ENCODE results near the gene IGFL2. TPM values are rescaled to one million over a fixed set of nuclear protein-coding genes. Genes with fewer than 3 reads are reported as not detected.
A peak's percentile ranks its signal among the peaks of the same experiment; 100 is the strongest.
"Not testable (repeated sequence)": the region's sequence is repeated elsewhere in the genome, so short reads cannot be mapped to it uniquely, and the experiment has no call there.

Gene IGFL2
- total RNA-seq, 1 experiment from 2014 or later = not detected

DNA sequence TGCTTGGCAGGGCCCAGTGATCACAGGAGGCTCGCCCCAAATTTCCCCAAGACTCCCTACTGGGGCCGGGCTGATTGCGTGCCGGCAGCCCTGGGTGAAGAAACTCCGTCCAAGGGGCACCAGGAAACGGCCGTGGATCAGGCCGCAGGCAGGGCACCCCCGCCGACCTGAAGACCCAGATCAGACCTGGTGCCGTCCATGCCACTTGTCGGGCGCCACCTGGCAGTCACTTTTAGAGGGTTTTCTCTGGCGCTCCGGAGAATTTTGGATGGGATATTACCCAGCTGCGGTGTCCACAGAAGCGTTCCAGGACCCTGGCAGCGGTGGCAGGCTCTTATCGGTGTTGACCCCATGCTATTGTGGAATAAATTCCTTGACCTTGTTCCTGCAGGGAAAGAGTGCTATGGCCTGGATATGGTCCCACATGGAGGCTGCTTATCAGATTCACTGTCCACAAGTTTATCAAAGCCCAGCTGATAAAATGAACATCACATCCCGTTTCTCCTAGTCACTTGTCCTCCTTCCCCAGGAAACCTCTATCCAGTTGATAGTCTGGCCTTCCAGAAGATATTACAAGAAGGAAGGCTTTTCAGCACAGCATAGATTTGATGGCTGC is 38.2 kb downstream of the IGFL2 start:
- Histone ChIP-seq H3K4me3 (no peak overlapping the region), H3K36me3 (no peaks in the 10 kb centered on the region), H3K27ac (peak overlapping the region; percentile 90), H3K4me1 (replicated peaks) (peaks cover 43% of the 10 kb centered on the region), H3K27me3 (replicated peaks) (no peaks in the 10 kb centered on the region), H3K9me3 (replicated peaks) (0 out of 2 replicates have a peak, but pooled peaks cover 4% of the 10 kb centered on the region)
- DNase-seq (ENCODE audit: low read depth in 1 of 2, low spot score in 2 of 2) = no peak

GRCh38 chr19:46186717-46187101 is 38.7 kb downstream of the IGFL2 start:
- Histone ChIP-seq H3K36me3 (no peaks in the 10 kb centered on the region), H3K27ac (no peak overlapping the region), H3K4me1 (replicated peaks) (peaks cover 38% of the 10 kb centered on the region), H3K27me3 (replicated peaks) (no peaks in the 10 kb centered on the region), H3K9me3 (replicated peaks) (0 out of 2 replicates have a peak, but pooled peaks cover 4% of the 10 kb centered on the region), H3K4me3 (no peak overlapping the region)
- no peak for DNase-seq (ENCODE audit: low read depth in 1 of 2, low spot score in 2 of 2)

DNA sequence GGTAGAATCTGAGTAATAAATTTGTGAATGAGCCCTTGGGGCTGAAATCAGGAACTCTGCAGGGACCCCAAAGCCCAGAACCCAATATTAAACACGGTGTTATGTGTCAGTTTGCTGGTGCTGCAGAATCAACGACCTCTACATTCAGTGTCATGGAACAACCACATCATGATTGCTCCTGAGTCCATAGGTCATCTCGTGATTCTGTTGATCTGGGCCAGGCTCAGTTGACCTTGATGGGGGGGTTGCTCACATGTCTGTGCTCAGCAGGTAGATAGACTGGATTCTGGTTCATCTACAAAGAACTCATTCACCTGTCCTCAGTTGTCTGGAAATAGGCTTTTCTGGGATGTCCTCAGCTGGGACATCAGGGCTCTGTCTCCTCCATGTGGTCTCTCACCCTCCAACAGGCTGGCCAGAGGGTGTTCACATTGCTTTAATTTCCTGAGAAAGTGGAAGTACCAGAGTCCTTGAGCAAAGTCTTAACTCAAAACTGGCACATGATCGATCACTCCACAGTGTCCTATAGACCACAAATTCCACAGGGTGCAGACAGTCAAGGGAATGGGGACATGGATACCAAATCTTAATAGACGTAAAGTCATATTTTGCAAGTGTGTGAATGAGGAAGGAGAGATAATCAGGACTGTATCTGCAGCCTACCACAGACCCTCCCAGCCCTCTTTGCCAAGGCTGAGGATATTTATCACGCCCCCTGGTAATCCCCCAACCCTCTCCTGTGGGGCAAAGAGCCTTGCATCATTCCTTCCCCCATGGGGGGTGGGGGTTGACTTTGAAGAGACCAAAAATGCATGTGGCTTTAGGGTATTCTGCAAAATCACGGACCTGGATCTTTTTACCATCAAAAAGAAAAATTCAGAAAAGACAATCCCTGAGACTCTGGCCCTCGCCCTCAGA is 42.2 kb downstream of the IGFL2 start:
- no peak overlapping the region for H3K27ac ChIP-seq
- DNase-seq (ENCODE audit: low read depth in 1 of 2, low spot score in 2 of 2) = no peak
- H3K27me3 ChIP-seq (replicated peaks) = no peaks in the 10 kb centered on the region
- no peaks in the 10 kb centered on the region for H3K36me3 ChIP-seq
- H3K9me3 ChIP-seq (replicated peaks) = no peaks in the 10 kb centered on the region
- H3K4me1 ChIP-seq (replicated peaks) = peaks cover 40% of the 10 kb centered on the region
- no peak overlapping the region for H3K4me3 ChIP-seq

- no peaks in the 10 kb centered on the region for H3K27me3 ChIP-seq (replicated peaks)
- H3K4me1 ChIP-seq (replicated peaks) = peaks cover 31% of the 10 kb centered on the region
- H3K27ac ChIP-seq = no peak overlapping the region
- no peaks in the 10 kb centered on the region for H3K36me3 ChIP-seq
- DNase-seq (ENCODE audit: low read depth in 1 of 2, low spot score in 2 of 2) = no peak
- no peak overlapping the region for H3K4me3 ChIP-seq
- H3K9me3 ChIP-seq (replicated peaks) = no peaks in the 10 kb centered on the region
Measured at GRCh38 chr19:46191356-46191755, 43.3 kb downstream of the IGFL2 start.

GRCh38 chr19:46191972-46192371 is 43.9 kb downstream of the IGFL2 start:
- H3K27me3 ChIP-seq (replicated peaks) = no peaks in the 10 kb centered on the region
- no peak for DNase-seq (ENCODE audit: low read depth in 1 of 2, low spot score in 2 of 2)
- peaks cover 31% of the 10 kb centered on the region for H3K4me1 ChIP-seq (replicated peaks)

GRCh38 chr19:46192626-46192991 is 44.6 kb downstream of the IGFL2 start:
- H3K27me3 ChIP-seq (replicated peaks); H3K9me3 ChIP-seq (replicated peaks); H3K36me3 ChIP-seq; DNase-seq (ENCODE audit: low read depth in 1 of 2, low spot score in 2 of 2): not testable (repeated sequence)
- Histone ChIP-seq H3K4me1 (replicated peaks) (peaks cover 31% of the 10 kb centered on the region), H3K27ac (peak overlapping the region; percentile 70), H3K4me3 (0 out of 2 replicates have a peak overlapping the region, but pooled peaks have one; percentile 2)

More at GRCh38 chr19:46191972-46192371, 43.9 kb downstream of the IGFL2 start:
- Histone ChIP-seq H3K9me3 (replicated peaks) (no peaks in the 10 kb centered on the region), H3K36me3 (no peaks in the 10 kb centered on the region), H3K27ac (no peak overlapping the region), H3K4me3 (no peak overlapping the region)

DNA sequence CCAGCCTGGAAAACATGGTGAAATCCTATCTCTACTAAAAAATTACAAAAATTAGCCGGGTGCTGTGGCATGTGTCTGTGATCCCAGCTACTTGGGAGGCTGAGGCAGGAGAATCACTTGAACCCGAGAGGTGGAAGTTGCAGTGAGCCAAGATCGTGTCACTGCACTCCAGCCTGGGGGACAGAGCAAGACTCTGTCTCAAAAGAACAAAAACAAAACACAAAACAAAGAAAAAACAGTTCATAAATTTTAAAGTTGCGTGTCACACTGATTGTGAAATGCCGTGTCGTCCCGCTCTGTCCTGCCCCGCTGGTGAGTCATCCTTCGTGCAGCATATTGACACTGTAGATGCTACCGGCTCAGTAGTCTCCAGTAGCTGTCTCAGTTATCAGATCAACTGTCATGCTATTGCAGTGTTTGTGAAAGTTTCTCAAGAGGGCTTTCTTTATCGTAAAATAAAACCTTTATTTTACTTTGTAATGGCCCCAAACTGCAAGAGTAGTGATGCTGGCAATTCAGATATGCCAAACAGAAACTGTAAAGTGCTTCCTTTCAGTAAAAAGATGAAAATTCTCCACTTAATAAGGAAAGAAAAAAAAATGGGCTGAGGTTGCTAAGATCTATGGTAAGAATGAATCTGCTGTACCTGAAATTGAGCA is 45.1 kb downstream of the IGFL2 start:
- Histone ChIP-seq H3K4me1 (replicated peaks) (peaks cover 30% of the 10 kb centered on the region), H3K36me3 (no peaks in the 10 kb centered on the region), H3K4me3 (0 out of 2 replicates have a peak overlapping the region, but pooled peaks have one; percentile 2), H3K9me3 (replicated peaks) (no peaks in the 10 kb centered on the region), H3K27me3 (replicated peaks) (no peaks in the 10 kb centered on the region), H3K27ac (peak overlapping the region; percentile 70)
- peak; percentile 81 to 86 for DNase-seq (ENCODE audit: low read depth in 1 of 2, low spot score in 2 of 2)

DNA sequence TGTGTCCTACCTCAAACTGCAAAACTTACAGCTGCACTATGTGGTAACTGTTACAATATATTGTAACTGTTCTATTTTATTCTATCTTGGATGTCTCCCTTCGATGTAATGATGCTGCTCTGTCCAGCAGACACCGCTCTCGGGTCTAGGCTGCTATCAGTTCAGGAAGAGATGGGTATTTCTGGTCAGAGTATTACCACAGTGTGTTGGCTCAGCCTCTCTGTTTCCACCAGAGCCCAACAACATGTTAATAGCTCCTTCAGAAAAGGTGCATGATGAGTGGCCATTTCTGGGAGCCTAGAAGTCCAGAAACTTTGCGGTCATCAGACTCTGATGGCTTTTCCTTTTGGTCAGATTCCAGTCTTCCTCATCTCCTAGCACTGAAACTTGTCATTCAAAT is 45.6 kb downstream of the IGFL2 start:
- Histone ChIP-seq H3K9me3 (replicated peaks) (no peaks in the 10 kb centered on the region), H3K27ac (peak overlapping the region; percentile 70), H3K27me3 (replicated peaks) (no peaks in the 10 kb centered on the region), H3K4me3 (no peak overlapping the region), H3K36me3 (no peaks in the 10 kb centered on the region), H3K4me1 (replicated peaks) (peaks cover 28% of the 10 kb centered on the region)
- no peak for DNase-seq (ENCODE audit: low read depth in 1 of 2, low spot score in 2 of 2)

DNA sequence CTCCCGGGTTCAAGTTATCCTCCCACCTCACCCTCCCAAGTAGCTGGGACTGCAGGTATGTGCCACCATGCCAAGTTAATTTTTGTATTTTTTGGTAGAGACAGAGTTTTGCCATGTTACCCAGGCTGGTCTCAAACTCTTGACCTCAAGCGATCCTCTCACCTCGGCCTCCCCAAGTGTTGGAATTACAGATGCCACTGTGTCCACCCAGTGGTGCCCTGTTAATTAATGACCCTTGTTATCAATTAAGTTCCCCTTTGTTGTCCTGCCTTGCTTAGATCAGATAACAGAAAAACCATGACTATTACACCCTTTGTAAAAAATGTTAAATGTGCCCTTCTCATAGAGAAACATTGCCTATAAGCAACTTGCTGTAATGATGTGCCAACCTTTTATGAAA is 47.1 kb downstream of the IGFL2 start:
- Histone ChIP-seq H3K4me3 (no peak overlapping the region), H3K36me3 (no peaks in the 10 kb centered on the region), H3K9me3 (replicated peaks) (no peaks in the 10 kb centered on the region), H3K27me3 (replicated peaks) (no peaks in the 10 kb centered on the region), H3K4me1 (replicated peaks) (peaks cover 29% of the 10 kb centered on the region), H3K27ac (no peak overlapping the region)
- no peak for DNase-seq (ENCODE audit: low read depth in 1 of 2, low spot score in 2 of 2)

DNA sequence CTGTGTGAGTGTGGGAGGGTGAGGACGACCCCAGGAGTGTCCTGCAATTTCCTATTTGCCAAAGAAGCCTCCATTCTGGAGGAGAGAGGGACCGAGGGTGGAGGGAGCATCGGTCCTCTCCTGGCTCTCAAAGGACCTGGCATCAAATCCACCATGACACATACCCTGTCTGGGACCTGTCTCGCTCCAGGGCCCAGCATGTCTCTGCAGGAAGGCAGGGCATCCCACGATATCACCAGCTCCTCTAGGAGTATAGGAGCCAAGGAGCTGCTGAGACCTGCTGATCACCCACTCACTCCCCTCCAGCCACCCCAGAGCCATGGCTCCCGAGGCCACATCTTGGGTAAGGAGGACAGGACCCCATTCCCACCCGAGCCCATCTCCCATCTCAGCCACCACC is 47.9 kb downstream of the IGFL2 start:
- not testable (repeated sequence) for H3K4me3 ChIP-seq; H3K36me3 ChIP-seq; H3K9me3 ChIP-seq (replicated peaks); DNase-seq (ENCODE audit: low read depth in 1 of 2, low spot score in 2 of 2); H3K27ac ChIP-seq; H3K27me3 ChIP-seq (replicated peaks)
- H3K4me1 ChIP-seq (replicated peaks) = peaks cover 29% of the 10 kb centered on the region

GRCh38 chr19:46196410-46197124 is 48.5 kb downstream of the IGFL2 start:
- no peaks in the 10 kb centered on the region for H3K9me3 ChIP-seq (replicated peaks)

DNA sequence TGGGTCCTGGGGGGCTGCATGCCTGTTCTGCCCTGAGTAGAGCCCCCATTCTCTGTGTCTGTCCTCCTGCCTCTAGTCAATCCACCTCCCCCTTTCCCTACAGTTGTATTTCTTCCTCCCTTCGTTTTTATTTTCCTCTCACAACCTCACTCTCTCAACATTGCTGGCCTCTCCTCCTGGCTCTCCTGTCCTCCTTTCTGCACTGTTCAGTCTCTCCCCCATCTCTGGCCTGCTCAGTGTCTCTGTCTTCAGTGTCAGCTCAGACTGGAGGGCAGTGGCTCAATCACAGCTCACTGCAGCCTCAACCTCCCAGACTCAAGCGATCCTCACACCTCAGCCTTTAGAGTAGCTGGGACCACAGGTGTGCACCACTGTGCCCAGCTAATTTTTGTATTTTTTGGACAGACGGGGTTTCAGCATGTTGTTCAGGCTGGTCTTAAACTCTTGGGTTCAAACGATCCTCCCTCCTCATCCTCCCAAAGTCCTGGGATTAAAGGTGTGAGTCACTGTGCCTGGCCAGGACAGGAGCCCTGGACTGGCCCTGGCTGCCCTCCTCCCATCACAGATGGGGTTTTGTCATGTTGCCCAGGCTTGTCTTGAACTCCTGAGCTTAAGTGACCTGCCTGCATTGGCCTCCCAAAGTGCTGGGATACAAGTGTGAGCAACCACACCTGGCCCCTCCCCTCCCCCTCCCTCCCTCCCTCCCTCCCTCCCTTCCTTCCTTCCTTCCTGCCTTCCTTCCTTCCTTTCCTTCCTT is 49.5 kb downstream of the IGFL2 start:
- Histone ChIP-seq H3K4me1 (replicated peaks) (peaks cover 33% of the 10 kb centered on the region), H3K4me3 (no peak overlapping the region), H3K27ac (no peak overlapping the region), H3K9me3 (replicated peaks) (no peaks in the 10 kb centered on the region), H3K36me3 (no peaks in the 10 kb centered on the region), H3K27me3 (replicated peaks) (no peaks in the 10 kb centered on the region)
- DNase-seq (ENCODE audit: low read depth in 1 of 2, low spot score in 2 of 2) = no peak

More at GRCh38 chr19:46196410-46197124, 48.5 kb downstream of the IGFL2 start:
- no peak for DNase-seq (ENCODE audit: low read depth in 1 of 2, low spot score in 2 of 2)
- no peak overlapping the region for H3K4me3 ChIP-seq
- H3K27ac ChIP-seq = no peak overlapping the region
- H3K4me1 ChIP-seq (replicated peaks) = peaks cover 29% of the 10 kb centered on the region
- H3K36me3 ChIP-seq = no peaks in the 10 kb centered on the region
- no peaks in the 10 kb centered on the region for H3K27me3 ChIP-seq (replicated peaks)

DNA sequence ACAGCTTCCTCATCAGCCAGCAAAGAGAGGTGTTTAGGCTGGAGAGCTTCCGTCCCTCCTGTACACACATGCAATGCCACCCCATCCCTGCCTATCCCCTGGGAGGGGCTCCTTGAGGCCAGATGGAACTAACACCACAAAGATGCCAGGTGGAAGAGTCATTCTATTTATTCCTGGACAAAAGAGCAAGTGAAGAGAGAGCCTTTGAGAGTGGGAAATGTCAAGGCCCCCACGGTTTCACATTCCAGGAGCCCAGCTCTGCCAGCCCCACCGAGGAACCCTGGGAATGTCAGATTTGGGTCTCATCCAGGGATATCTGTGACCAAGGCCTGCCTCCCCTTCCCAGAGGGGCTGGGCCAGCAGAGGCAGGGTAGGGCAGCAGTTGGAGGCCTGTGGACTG is 50.7 kb downstream of the IGFL2 start:
- Histone ChIP-seq H3K4me1 (replicated peaks) (peaks cover 32% of the 10 kb centered on the region), H3K27ac (no peak overlapping the region), H3K36me3 (no peaks in the 10 kb centered on the region), H3K9me3 (replicated peaks) (no peaks in the 10 kb centered on the region), H3K27me3 (replicated peaks) (no peaks in the 10 kb centered on the region), H3K4me3 (no peak overlapping the region)
- DNase-seq (ENCODE audit: low read depth in 1 of 2, low spot score in 2 of 2) = peak in 1 of 2 experiments; percentile 28

Data from SJSA1 (cell line).